ENCODE results near the gene LMOD2.

The LMOD2 gene

GRCh38 chr7:123662755-123663154 lies 7.1 kb downstream of the LMOD2 start:
- no peak overlapping the region for H3K9ac ChIP-seq (ENCODE audit: low read length)
- H3K36me3 ChIP-seq (ENCODE audit: control insufficient read depth, insufficient read depth, low read length): no peaks in the 10 kb centered on the region
- H3K4me3 ChIP-seq (ENCODE audit: low read length): no peak overlapping the region
- H3K27me3 ChIP-seq (ENCODE audit: control insufficient read depth, insufficient read depth, low read length): no peaks in the 10 kb centered on the region
- H3K4me1 ChIP-seq (ENCODE audit: control insufficient read depth, insufficient read depth, low read length): no peaks in the 10 kb centered on the region
- no peak overlapping the region for H3K27ac ChIP-seq (ENCODE audit: low read depth, low read length)

GRCh38 chr7:123663200-123663599 lies 7.5 kb downstream of the LMOD2 start:
- H3K27me3 ChIP-seq (ENCODE audit: control insufficient read depth, insufficient read depth, low read length): no peaks in the 10 kb centered on the region
- no peak overlapping the region for H3K4me3 ChIP-seq (ENCODE audit: low read length)
- H3K27ac ChIP-seq (ENCODE audit: low read depth, low read length): no peak overlapping the region
- H3K4me1 ChIP-seq (ENCODE audit: control insufficient read depth, insufficient read depth, low read length): no peaks in the 10 kb centered on the region
- H3K36me3 ChIP-seq (ENCODE audit: control insufficient read depth, insufficient read depth, low read length): no peaks in the 10 kb centered on the region
- H3K9ac ChIP-seq (ENCODE audit: low read length): no peak overlapping the region

- Histone ChIP-seq H3K36me3 (ENCODE audit: control insufficient read depth, insufficient read depth, low read length) (no peaks in the 10 kb centered on the region), H3K4me1 (ENCODE audit: control insufficient read depth, insufficient read depth, low read length) (no peaks in the 10 kb centered on the region), H3K27ac (ENCODE audit: low read depth, low read length) (no peak overlapping the region)
Measured at GRCh38 chr7:123665157-123665556, 9.5 kb downstream of the LMOD2 start.

GRCh38 chr7:123665896-123666295 lies 10.2 kb downstream of the LMOD2 start:
- H3K9ac ChIP-seq (ENCODE audit: low read length): no peak overlapping the region
- no peaks in the 10 kb centered on the region for H3K27me3 ChIP-seq (ENCODE audit: control insufficient read depth, insufficient read depth, low read length)
- H3K4me1 ChIP-seq (ENCODE audit: control insufficient read depth, insufficient read depth, low read length): no peaks in the 10 kb centered on the region
- H3K36me3 ChIP-seq (ENCODE audit: control insufficient read depth, insufficient read depth, low read length): no peaks in the 10 kb centered on the region
- H3K4me3 ChIP-seq (ENCODE audit: low read length): no peak overlapping the region
- no peak overlapping the region for H3K27ac ChIP-seq (ENCODE audit: low read depth, low read length)

More at GRCh38 chr7:123665157-123665556, 9.5 kb downstream of the LMOD2 start:
- Histone ChIP-seq H3K9ac (ENCODE audit: low read length) (no peak overlapping the region), H3K27me3 (ENCODE audit: control insufficient read depth, insufficient read depth, low read length) (no peaks in the 10 kb centered on the region), H3K4me3 (ENCODE audit: low read length) (no peak overlapping the region)

- no peaks in the 10 kb centered on the region for H3K36me3 ChIP-seq (ENCODE audit: control insufficient read depth, insufficient read depth, low read length)
- H3K27me3 ChIP-seq (ENCODE audit: control insufficient read depth, insufficient read depth, low read length): no peaks in the 10 kb centered on the region
- no peak overlapping the region for H3K4me3 ChIP-seq (ENCODE audit: low read length)
- H3K27ac ChIP-seq (ENCODE audit: low read depth, low read length): no peak overlapping the region
- H3K9ac ChIP-seq (ENCODE audit: low read length): no peak overlapping the region
- no peaks in the 10 kb centered on the region for H3K4me1 ChIP-seq (ENCODE audit: control insufficient read depth, insufficient read depth, low read length)
Measured at GRCh38 chr7:123666492-123666891, 10.8 kb downstream of the LMOD2 start.

- Histone ChIP-seq H3K4me1 (ENCODE audit: control insufficient read depth, insufficient read depth, low read length) (peaks cover 3% of the 10 kb centered on the region), H3K27ac (ENCODE audit: low read depth, low read length) (no peak overlapping the region), H3K36me3 (ENCODE audit: control insufficient read depth, insufficient read depth, low read length) (no peaks in the 10 kb centered on the region), H3K4me3 (ENCODE audit: low read length) (no peak overlapping the region), H3K27me3 (ENCODE audit: control insufficient read depth, insufficient read depth, low read length) (no peaks in the 10 kb centered on the region), H3K9ac (ENCODE audit: low read length) (no peak overlapping the region)
Measured at GRCh38 chr7:123669485-123669884, 13.8 kb downstream of the LMOD2 start.

- Histone ChIP-seq H3K4me1 (ENCODE audit: control insufficient read depth, insufficient read depth, low read length) (peaks cover 6% of the 10 kb centered on the region), H3K27ac (ENCODE audit: low read depth, low read length) (no peak overlapping the region), H3K9ac (ENCODE audit: low read length) (no peak overlapping the region), H3K36me3 (ENCODE audit: control insufficient read depth, insufficient read depth, low read length) (no peaks in the 10 kb centered on the region), H3K4me3 (ENCODE audit: low read length) (no peak overlapping the region), H3K27me3 (ENCODE audit: control insufficient read depth, insufficient read depth, low read length) (no peaks in the 10 kb centered on the region)
Measured at GRCh38 chr7:123673137-123673732, 17.6 kb downstream of the LMOD2 start.

- no peaks in the 10 kb centered on the region for H3K27me3 ChIP-seq (ENCODE audit: control insufficient read depth, insufficient read depth, low read length)
- no peak overlapping the region for H3K4me3 ChIP-seq (ENCODE audit: low read length)
- H3K4me1 ChIP-seq (ENCODE audit: control insufficient read depth, insufficient read depth, low read length): peaks cover 6% of the 10 kb centered on the region
- H3K9ac ChIP-seq (ENCODE audit: low read length): no peak overlapping the region
- no peak overlapping the region for H3K27ac ChIP-seq (ENCODE audit: low read depth, low read length)
- H3K36me3 ChIP-seq (ENCODE audit: control insufficient read depth, insufficient read depth, low read length): no peaks in the 10 kb centered on the region
Measured at GRCh38 chr7:123673752-123674398, 18.2 kb downstream of the LMOD2 start.

- Histone ChIP-seq H3K4me3 (ENCODE audit: low read length) (no peak overlapping the region), H3K9ac (ENCODE audit: low read length) (no peak overlapping the region), H3K4me1 (ENCODE audit: control insufficient read depth, insufficient read depth, low read length) (peaks cover 6% of the 10 kb centered on the region), H3K27ac (ENCODE audit: low read depth, low read length) (no peak overlapping the region), H3K27me3 (ENCODE audit: control insufficient read depth, insufficient read depth, low read length) (no peaks in the 10 kb centered on the region), H3K36me3 (ENCODE audit: control insufficient read depth, insufficient read depth, low read length) (no peaks in the 10 kb centered on the region)
Measured at GRCh38 chr7:123674399-123675180, 18.9 kb downstream of the LMOD2 start.

GRCh38 chr7:123675181-123675473 lies 19.5 kb downstream of the LMOD2 start:
- no peaks in the 10 kb centered on the region for H3K27me3 ChIP-seq (ENCODE audit: control insufficient read depth, insufficient read depth, low read length)
- no peak overlapping the region for H3K9ac ChIP-seq (ENCODE audit: low read length)
- H3K27ac ChIP-seq (ENCODE audit: low read depth, low read length): no peak overlapping the region
- no peaks in the 10 kb centered on the region for H3K36me3 ChIP-seq (ENCODE audit: control insufficient read depth, insufficient read depth, low read length)
- H3K4me1 ChIP-seq (ENCODE audit: control insufficient read depth, insufficient read depth, low read length): peaks cover 6% of the 10 kb centered on the region
- no peak overlapping the region for H3K4me3 ChIP-seq (ENCODE audit: low read length)

- Histone ChIP-seq H3K27me3 (ENCODE audit: control insufficient read depth, insufficient read depth, low read length) (no peaks in the 10 kb centered on the region), H3K9ac (ENCODE audit: low read length) (no peak overlapping the region), H3K36me3 (ENCODE audit: control insufficient read depth, insufficient read depth, low read length) (no peaks in the 10 kb centered on the region), H3K4me3 (ENCODE audit: low read length) (no peak overlapping the region), H3K27ac (ENCODE audit: low read depth, low read length) (no peak overlapping the region), H3K4me1 (ENCODE audit: control insufficient read depth, insufficient read depth, low read length) (peaks cover 6% of the 10 kb centered on the region)
Measured at GRCh38 chr7:123677061-123677715, 21.5 kb downstream of the LMOD2 start.

- Histone ChIP-seq H3K4me1 (ENCODE audit: control insufficient read depth, insufficient read depth, low read length) (peaks cover 2% of the 10 kb centered on the region), H3K4me3 (ENCODE audit: low read length) (no peak overlapping the region), H3K27me3 (ENCODE audit: control insufficient read depth, insufficient read depth, low read length) (no peaks in the 10 kb centered on the region), H3K36me3 (ENCODE audit: control insufficient read depth, insufficient read depth, low read length) (no peaks in the 10 kb centered on the region), H3K27ac (ENCODE audit: low read depth, low read length) (no peak overlapping the region), H3K9ac (ENCODE audit: low read length) (no peak overlapping the region)
Measured at GRCh38 chr7:123679614-123680013, 23.9 kb downstream of the LMOD2 start.
